ENCODE measurements around the gene COL20A1. TPM values are rescaled to one million over a fixed set of nuclear protein-coding genes. Genes with fewer than 3 reads are reported as not detected.

Gene COL20A1
- total RNA-seq, 1 experiment from 2014 or later, result 0.23 TPM

DNA sequence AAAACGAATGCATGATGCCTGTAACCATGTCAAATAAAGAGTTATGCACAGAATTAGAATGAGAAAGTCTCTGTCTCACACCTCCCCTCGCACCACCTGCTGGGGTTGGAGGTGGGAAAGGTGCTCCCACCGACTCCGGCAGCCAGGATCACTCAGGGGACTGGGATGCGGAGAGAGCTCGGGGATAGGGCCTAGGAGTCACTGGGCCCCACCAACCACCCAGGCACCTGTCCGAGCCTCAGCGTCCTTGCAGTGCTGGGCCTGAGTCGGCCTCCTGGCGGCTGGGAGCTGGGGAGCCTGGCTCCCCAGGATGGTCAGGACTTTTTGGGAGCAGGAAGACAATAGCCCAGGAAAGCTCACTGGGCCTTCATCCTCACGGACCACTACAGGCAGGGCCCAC, 90.6 kb downstream of the COL20A1 start:
- no peak overlapping the region for H3K27ac ChIP-seq (ENCODE audit: low read length)
- no peak for TF ChIP-seq SIN3A (IDR thresholded peaks at IDR 0.05; ENCODE audit: borderline replicate concordance, insufficient read depth, low read depth, low read length)
- no peak for TF ChIP-seq POLR2AphosphoS5 (IDR thresholded peaks at IDR 0.05; ENCODE audit: low read depth, low read length)
- TF ChIP-seq, protein P1, sequence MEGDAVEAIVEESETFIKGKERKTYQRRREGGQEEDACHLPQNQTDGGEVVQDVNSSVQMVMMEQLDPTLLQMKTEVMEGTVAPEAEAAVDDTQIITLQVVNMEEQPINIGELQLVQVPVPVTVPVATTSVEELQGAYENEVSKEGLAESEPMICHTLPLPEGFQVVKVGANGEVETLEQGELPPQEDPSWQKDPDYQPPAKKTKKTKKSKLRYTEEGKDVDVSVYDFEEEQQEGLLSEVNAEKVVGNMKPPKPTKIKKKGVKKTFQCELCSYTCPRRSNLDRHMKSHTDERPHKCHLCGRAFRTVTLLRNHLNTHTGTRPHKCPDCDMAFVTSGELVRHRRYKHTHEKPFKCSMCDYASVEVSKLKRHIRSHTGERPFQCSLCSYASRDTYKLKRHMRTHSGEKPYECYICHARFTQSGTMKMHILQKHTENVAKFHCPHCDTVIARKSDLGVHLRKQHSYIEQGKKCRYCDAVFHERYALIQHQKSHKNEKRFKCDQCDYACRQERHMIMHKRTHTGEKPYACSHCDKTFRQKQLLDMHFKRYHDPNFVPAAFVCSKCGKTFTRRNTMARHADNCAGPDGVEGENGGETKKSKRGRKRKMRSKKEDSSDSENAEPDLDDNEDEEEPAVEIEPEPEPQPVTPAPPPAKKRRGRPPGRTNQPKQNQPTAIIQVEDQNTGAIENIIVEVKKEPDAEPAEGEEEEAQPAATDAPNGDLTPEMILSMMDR (IDR thresholded peaks at IDR 0.05), result no peak
- TF ChIP-seq, protein P2, sequence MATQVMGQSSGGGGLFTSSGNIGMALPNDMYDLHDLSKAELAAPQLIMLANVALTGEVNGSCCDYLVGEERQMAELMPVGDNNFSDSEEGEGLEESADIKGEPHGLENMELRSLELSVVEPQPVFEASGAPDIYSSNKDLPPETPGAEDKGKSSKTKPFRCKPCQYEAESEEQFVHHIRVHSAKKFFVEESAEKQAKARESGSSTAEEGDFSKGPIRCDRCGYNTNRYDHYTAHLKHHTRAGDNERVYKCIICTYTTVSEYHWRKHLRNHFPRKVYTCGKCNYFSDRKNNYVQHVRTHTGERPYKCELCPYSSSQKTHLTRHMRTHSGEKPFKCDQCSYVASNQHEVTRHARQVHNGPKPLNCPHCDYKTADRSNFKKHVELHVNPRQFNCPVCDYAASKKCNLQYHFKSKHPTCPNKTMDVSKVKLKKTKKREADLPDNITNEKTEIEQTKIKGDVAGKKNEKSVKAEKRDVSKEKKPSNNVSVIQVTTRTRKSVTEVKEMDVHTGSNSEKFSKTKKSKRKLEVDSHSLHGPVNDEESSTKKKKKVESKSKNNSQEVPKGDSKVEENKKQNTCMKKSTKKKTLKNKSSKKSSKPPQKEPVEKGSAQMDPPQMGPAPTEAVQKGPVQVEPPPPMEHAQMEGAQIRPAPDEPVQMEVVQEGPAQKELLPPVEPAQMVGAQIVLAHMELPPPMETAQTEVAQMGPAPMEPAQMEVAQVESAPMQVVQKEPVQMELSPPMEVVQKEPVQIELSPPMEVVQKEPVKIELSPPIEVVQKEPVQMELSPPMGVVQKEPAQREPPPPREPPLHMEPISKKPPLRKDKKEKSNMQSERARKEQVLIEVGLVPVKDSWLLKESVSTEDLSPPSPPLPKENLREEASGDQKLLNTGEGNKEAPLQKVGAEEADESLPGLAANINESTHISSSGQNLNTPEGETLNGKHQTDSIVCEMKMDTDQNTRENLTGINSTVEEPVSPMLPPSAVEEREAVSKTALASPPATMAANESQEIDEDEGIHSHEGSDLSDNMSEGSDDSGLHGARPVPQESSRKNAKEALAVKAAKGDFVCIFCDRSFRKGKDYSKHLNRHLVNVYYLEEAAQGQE (IDR thresholded peaks at IDR 0.05; ENCODE audit: insufficient read depth in 1 of 2, low read depth in 2 of 2, low read length in 1 of 2), result no peak
- no peak for TF ChIP-seq TCF7L2 (IDR thresholded peaks at IDR 0.05; ENCODE audit: low read depth, low read length)
- intact Hi-C loops (cut with micrococcal nuclease; ENCODE audit: unreplicated experiment) (no loop called here), in situ Hi-C loops (cut with HindIII; ENCODE audit: low pct_unique_long_range_greater_than_20kb, low sequenced_read_pairs) (loop anchor here (25.0 kb wide), 1 partner anchor 96 kb away; the partner anchor contains the start of gene COL20A1)
- peaks cover 3% of the 10 kb centered on the region; the same call in 1 of the 2 replicates for H3K9me3 ChIP-seq (ENCODE audit: control insufficient read depth, insufficient read depth, low read depth, low read length)
- ATAC-seq, result no peak
- H3K36me3 ChIP-seq (ENCODE audit: control insufficient read depth, insufficient read depth, low read length), result no peaks in the 10 kb centered on the region
- ChIA-PET POLR2A (interaction anchor here (0.6 kb wide), 1 partner anchor 49 kb away, joined by 3 read pairs; no protein-coding TSS in a partner anchor), CTCF (no interaction called here)
- H3K4me3 ChIP-seq (ENCODE audit: low read depth in 2 of 2, low read length in 2 of 2), result no peak overlapping the region
- no TSS peak for BruUV-seq (replicated peaks)
- DNase-seq (ENCODE audit: low read depth, low spot score), result no peak
- no peaks in the 10 kb centered on the region for H3K27me3 ChIP-seq (ENCODE audit: control insufficient read depth, insufficient read depth, low read length)
- H3K4me1 ChIP-seq (ENCODE audit: control insufficient read depth, insufficient read depth, low read length), result no peaks in the 10 kb centered on the region; the same call in 1 of the 2 replicates

DNA sequence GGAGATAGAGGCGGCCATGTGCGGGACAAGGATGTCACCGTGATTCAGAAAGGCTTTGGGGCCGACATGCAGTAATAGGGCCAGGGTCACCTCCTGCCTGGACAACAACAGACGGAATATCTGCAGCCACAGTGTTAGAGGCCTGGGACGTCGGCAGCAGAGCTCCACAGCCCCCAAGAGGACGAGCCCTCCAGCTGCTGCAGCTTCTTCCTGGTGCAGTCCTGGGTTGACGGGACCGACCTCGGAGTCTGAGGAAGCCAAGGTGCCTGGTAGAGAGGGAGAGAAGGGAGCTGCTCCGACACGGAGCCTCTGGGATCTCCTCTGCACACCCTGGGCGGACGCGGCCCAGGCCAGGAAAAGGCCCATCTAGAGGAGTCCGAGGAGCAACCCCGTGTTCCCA, 91.3 kb downstream of the COL20A1 start:
- intact Hi-C loops (cut with micrococcal nuclease; ENCODE audit: unreplicated experiment) (no loop called here), in situ Hi-C loops (cut with HindIII; ENCODE audit: low pct_unique_long_range_greater_than_20kb, low sequenced_read_pairs) (loop anchor here (25.0 kb wide), 1 partner anchor 97 kb away; the partner anchor contains the start of gene COL20A1)
- no TSS peak for BruUV-seq (replicated peaks)
- H3K9me3 ChIP-seq (ENCODE audit: control insufficient read depth, insufficient read depth, low read depth, low read length), result peaks cover 3% of the 10 kb centered on the region; the same call in 1 of the 2 replicates
- ATAC-seq (no peak), DNase-seq (ENCODE audit: low read depth, low spot score) (no peak)
- no peak overlapping the region for H3K27ac ChIP-seq (ENCODE audit: low read length)
- H3K36me3 ChIP-seq (ENCODE audit: control insufficient read depth, insufficient read depth, low read length), result no peaks in the 10 kb centered on the region
- no peaks in the 10 kb centered on the region for H3K27me3 ChIP-seq (ENCODE audit: control insufficient read depth, insufficient read depth, low read length)
- TF ChIP-seq POLR2AphosphoS5 (IDR thresholded peaks at IDR 0.05; ENCODE audit: low read depth, low read length), result no peak
- TF ChIP-seq, protein P1 (IDR thresholded peaks at IDR 0.05), result no peak
- TF ChIP-seq, protein P2 (IDR thresholded peaks at IDR 0.05; ENCODE audit: insufficient read depth in 1 of 2, low read depth in 2 of 2, low read length in 1 of 2), result no peak
- TF ChIP-seq SIN3A (IDR thresholded peaks at IDR 0.05; ENCODE audit: borderline replicate concordance, insufficient read depth, low read depth, low read length), result no peak
- TF ChIP-seq TCF7L2 (IDR thresholded peaks at IDR 0.05; ENCODE audit: low read depth, low read length), result no peak
- POLR2A ChIA-PET, result no interaction called here
- no peak overlapping the region for H3K4me3 ChIP-seq (ENCODE audit: low read depth in 2 of 2, low read length in 2 of 2)
- H3K4me1 ChIP-seq (ENCODE audit: control insufficient read depth, insufficient read depth, low read length), result no peaks in the 10 kb centered on the region; the same call in 1 of the 2 replicates
- CTCF ChIA-PET, result no interaction called here
